ENCODE results near the gene RAPGEF3. TPM values are rescaled to one million over a fixed set of nuclear protein-coding genes. Genes with fewer than 3 reads are reported as not detected.

RAPGEF3 gene
- total RNA-seq, 3 donors from 2014 or later, result 40.6 to 87.8 (median 60.3) TPM

DNA sequence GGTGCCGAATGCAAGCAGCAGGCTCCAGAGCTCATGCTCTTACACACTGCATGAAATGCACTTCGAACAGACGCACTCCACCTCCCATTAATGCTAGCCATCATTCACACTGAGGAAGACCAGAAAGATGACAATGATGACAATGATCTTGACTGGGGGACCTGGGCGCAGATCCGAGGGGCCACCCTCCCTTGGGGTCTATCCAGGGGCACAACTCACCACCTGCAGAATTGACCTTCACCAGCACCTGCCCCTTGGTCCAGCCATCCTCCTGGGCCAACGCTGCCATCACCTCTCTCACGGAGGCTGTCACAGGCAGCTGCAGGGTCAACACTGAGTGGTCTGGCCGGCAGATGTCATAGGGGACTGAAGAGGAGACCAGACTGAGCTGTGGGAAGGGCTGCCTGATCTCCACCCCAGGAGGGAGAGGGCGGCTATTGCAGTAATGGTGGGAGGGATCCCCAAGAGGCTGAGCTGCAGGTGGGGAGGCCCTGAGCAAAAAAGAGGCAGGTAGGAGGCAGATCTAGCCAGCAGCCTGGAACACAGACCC, 15.3 kb downstream of the RAPGEF3 start:
- no peak overlapping the region for H3K4me3 ChIP-seq
- no peaks in the 10 kb centered on the region for H3K9me3 ChIP-seq
- H3K4me1 ChIP-seq, result peaks cover 0 to 9% of the 10 kb centered on the region in 2 donors
- H3K36me3 ChIP-seq, result no peaks in the 10 kb centered on the region
- peak overlapping the region in 1 of 2 donors; percentile 12 for H3K27ac ChIP-seq
- DNase-seq (ENCODE audit: low spot score in 2 of 2), result no peak
- H3K27me3 ChIP-seq, result no peaks in the 10 kb centered on the region
- intact Hi-C loops (cut with DNase I; ENCODE audit: low total_unique reads), result loop anchor here (5.0 kb wide), 1 partner anchor 39 kb away; no protein-coding TSS in a partner anchor
- no peak for TF ChIP-seq POLR2A (IDR thresholded peaks at IDR 0.05)
- TF ChIP-seq, protein P1, sequence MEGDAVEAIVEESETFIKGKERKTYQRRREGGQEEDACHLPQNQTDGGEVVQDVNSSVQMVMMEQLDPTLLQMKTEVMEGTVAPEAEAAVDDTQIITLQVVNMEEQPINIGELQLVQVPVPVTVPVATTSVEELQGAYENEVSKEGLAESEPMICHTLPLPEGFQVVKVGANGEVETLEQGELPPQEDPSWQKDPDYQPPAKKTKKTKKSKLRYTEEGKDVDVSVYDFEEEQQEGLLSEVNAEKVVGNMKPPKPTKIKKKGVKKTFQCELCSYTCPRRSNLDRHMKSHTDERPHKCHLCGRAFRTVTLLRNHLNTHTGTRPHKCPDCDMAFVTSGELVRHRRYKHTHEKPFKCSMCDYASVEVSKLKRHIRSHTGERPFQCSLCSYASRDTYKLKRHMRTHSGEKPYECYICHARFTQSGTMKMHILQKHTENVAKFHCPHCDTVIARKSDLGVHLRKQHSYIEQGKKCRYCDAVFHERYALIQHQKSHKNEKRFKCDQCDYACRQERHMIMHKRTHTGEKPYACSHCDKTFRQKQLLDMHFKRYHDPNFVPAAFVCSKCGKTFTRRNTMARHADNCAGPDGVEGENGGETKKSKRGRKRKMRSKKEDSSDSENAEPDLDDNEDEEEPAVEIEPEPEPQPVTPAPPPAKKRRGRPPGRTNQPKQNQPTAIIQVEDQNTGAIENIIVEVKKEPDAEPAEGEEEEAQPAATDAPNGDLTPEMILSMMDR (IDR thresholded peaks at IDR 0.05), result no peak
- no peak for TF ChIP-seq POLR2AphosphoS5 (IDR thresholded peaks at IDR 0.05)

DNA sequence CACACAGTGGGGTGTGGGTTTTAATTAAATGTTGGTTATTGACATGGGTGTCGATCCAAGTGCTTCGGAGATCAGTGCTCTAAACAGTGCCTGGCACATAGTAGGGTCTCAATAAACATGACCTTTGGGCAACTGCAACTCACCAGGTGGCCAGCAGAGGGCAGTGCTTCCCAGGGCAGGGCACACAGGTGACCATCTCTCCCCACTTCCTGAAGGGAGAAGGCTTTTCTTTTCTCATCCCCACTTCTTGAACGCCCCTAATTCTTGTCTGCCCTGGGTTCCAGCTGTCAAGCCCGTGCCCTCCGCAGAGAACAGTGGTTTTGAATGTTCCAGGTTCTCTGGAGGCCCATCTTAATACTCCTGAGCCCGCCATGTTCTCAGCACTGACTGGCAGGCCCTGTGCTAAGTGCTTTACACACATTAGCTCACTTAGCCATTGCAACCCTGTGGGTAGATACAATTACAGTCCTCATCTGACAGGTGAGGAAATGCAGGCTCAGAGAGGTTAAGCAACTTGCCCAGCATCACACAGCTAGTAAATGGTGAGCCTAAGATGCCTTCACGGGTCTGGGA, 16.3 kb downstream of the RAPGEF3 start:
- peaks cover 0 to 17% of the 10 kb centered on the region in 2 donors for H3K4me1 ChIP-seq
- intact Hi-C loops (cut with DNase I; ENCODE audit: low total_unique reads), result loop anchor here (5.0 kb wide), 1 partner anchor 40 kb away; no protein-coding TSS in a partner anchor
- no peaks in the 10 kb centered on the region for H3K27me3 ChIP-seq
- no peaks in the 10 kb centered on the region for H3K9me3 ChIP-seq
- DNase-seq (ENCODE audit: low spot score in 2 of 2), result peak in 1 of 2 donors; percentile 68
- peak in 1 of 3 donors; percentile 10 for TF ChIP-seq POLR2AphosphoS5 (IDR thresholded peaks at IDR 0.05)
- no peak for TF ChIP-seq POLR2A (IDR thresholded peaks at IDR 0.05)
- TF ChIP-seq, protein P1 (IDR thresholded peaks at IDR 0.05), result peak; percentile 93 to 99 (median 94)
- no peaks in the 10 kb centered on the region for H3K36me3 ChIP-seq
- H3K27ac ChIP-seq, result no peak overlapping the region
- H3K4me3 ChIP-seq, result no peak overlapping the region

GRCh38 chr12:47741340-47741703, 17.4 kb downstream of the RAPGEF3 start:
- no peaks in the 10 kb centered on the region for H3K27me3 ChIP-seq
- no peak for TF ChIP-seq POLR2A (IDR thresholded peaks at IDR 0.05)
- TF ChIP-seq, protein P1 (IDR thresholded peaks at IDR 0.05), result no peak
- no peak for TF ChIP-seq POLR2AphosphoS5 (IDR thresholded peaks at IDR 0.05)
- H3K4me1 ChIP-seq, result peaks cover 6 to 21% of the 10 kb centered on the region in 2 donors
- H3K9me3 ChIP-seq, result no peaks in the 10 kb centered on the region
- H3K27ac ChIP-seq, result peak overlapping the region; percentile 11 to 62
- peak in 1 of 2 donors; percentile 85 for DNase-seq (ENCODE audit: low spot score in 2 of 2)
- intact Hi-C loops (cut with DNase I; ENCODE audit: low total_unique reads), result loop anchor here (5.0 kb wide), 1 partner anchor 41 kb away; no protein-coding TSS in a partner anchor
- H3K4me3 ChIP-seq, result no peak overlapping the region
- H3K36me3 ChIP-seq, result no peaks in the 10 kb centered on the region

DNA sequence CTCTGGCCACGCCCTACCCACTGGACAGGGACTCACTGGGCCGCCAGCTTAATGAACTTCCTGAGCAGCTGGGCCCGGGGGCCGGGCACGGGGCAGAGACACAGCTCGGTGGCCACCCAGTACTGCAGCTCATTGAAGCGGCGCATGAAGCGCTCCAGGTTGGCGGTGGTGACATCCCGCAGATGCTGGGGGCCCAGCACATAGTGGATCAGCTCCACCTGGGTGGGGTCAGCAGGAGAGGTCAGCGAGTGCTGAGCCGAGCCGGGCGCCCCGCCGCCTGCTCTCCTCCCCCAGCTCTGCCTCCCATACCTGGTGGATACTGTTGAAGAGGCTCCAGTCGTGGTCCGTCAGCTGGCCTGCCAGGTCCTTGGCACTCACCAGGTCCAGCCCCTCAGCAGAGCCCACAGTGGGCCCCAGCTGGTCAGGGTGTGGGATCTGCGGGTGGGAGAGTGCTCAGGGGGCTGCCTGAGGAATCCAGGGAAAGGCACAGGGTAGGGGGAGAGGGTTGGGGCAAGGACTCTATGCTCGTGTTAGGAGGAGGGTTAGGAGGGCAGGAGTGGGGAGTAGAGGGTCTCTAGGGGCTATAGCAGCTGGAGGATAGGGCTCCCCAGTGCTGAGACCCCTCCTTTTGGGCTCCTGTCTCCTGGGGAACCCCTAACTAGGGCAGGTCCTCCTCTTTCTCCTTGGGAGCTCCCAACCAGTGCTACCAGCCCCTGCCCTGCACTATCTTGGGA, 17.9 kb downstream of the RAPGEF3 start:
- no peaks in the 10 kb centered on the region for H3K9me3 ChIP-seq
- H3K27me3 ChIP-seq, result no peaks in the 10 kb centered on the region
- no peak overlapping the region for H3K4me3 ChIP-seq
- TF ChIP-seq, protein P1 (IDR thresholded peaks at IDR 0.05), result no peak
- no peak for TF ChIP-seq POLR2A (IDR thresholded peaks at IDR 0.05)
- no peak for TF ChIP-seq POLR2AphosphoS5 (IDR thresholded peaks at IDR 0.05)
- DNase-seq (ENCODE audit: low spot score in 2 of 2), result no peak
- H3K36me3 ChIP-seq, result no peaks in the 10 kb centered on the region
- intact Hi-C loops (cut with DNase I; ENCODE audit: low total_unique reads), result loop anchor here (5.0 kb wide), 1 partner anchor 42 kb away; no protein-coding TSS in a partner anchor
- peak overlapping the region; percentile 11 to 62 for H3K27ac ChIP-seq
- peaks cover 12 to 26% of the 10 kb centered on the region in 2 donors for H3K4me1 ChIP-seq

Measured in breast epithelium (tissue), 4 donors.